B cell (primary cell): Measurements from ENCODE around the gene MAML3. TPM values are rescaled to one million over a fixed set of nuclear protein-coding genes. Genes with fewer than 3 reads are reported as not detected.

Experiments
- ATAC-seq: fragments of 200-7000 bp; cut with Tn5 transposase; one replicate; pipeline ENCODE4 v1.10.0; 2021; ENCODE audit warnings: low read depth, mild to moderate bottlenecking, moderate number of reproducible peaks, moderate library complexity
- CTCF ChIA-PET: fragments of 350-600 bp; sonication (Branson Sonifier 250); formaldehyde crosslinking; loops from one replicate; lab custom pipeline; 2021; ENCODE audit warnings: antibody characterized with exemption, inconsistent platforms; lab: Charles Lee
- POLR2A ChIA-PET: fragments of 350-600 bp; sonication (Branson Sonifier 250); formaldehyde crosslinking; loops from one replicate; lab custom pipeline; 2021; ENCODE audit warnings: antibody characterized with exemption; lab: Charles Lee
- DNase-seq: peaks from one replicate; pipeline ENCODE4 v3.0.0; 2013
- H2AFZ ChIP-seq: 2 replicates; pipeline ENCODE4 v1.6.1; 2012; ENCODE audit warnings: mild to moderate bottlenecking, low read depth, low read length; ENCODE audit not compliant: insufficient read depth, poor library complexity, severe bottlenecking
- H3K27ac ChIP-seq, 2 donors: 1 replicate in 1 of 2; 2 replicates in 1 of 2; pipeline ENCODE4 v1.5.1; 2012 to 2013; ENCODE audit warnings: low read length in 2 of 2, mild to moderate bottlenecking in 2 of 2, moderate library complexity in 1 of 2
- H3K27me3 ChIP-seq, 4 experiments: fragments of 200-600 bp in 1 of 4; sonication (generic) in 1 of 4; replicated peaks in 1 of 4; 1 replicate in 2 of 4; 2 replicates in 2 of 4; pipeline versions ENCODE4 v1.6.1 to v1.7.0; 2013 to 2016; ENCODE audit warnings: low read length in 3 of 4, mild to moderate bottlenecking in 2 of 4, mixed read lengths in 1 of 4, moderate library complexity in 1 of 4; ENCODE audit not compliant: insufficient read depth in 4 of 4, control insufficient read depth in 3 of 4; ENCODE audit errors: control extremely low read depth in 1 of 4
- H3K36me3 ChIP-seq, 2 experiments: replicated peaks in 1 of 2; 1 replicate in 1 of 2; 2 replicates in 1 of 2; pipeline versions ENCODE4 v1.6.1 to v1.7.1; 2013; ENCODE audit warnings: low read length in 1 of 2; ENCODE audit not compliant: insufficient read depth in 2 of 2, control insufficient read depth in 1 of 2; ENCODE audit errors: control extremely low read depth in 1 of 2, extremely low read depth in 1 of 2
- H3K4me1 ChIP-seq, 2 donors: fragments of 200-600 bp in 1 of 2; sonication (generic) in 1 of 2; 1 replicate in 1 of 2; 2 replicates in 1 of 2; pipeline versions ENCODE4 v1.5.1 to v1.6.1; 2013 to 2017; ENCODE audit warnings: low read length in 2 of 2; ENCODE audit not compliant: control insufficient read depth in 2 of 2, insufficient read depth in 2 of 2
- H3K4me2 ChIP-seq: replicated peaks from 2 replicates; pipeline ENCODE3; 2012; ENCODE audit warnings: mild to moderate bottlenecking, low read depth, low read length; ENCODE audit not compliant: poor library complexity, severe bottlenecking
- H3K4me3 ChIP-seq, 5 experiments: fragments of 200-600 bp in 1 of 5; sonication (generic) in 1 of 5; 1 replicate in 3 of 5; 2 replicates in 2 of 5; pipeline versions ENCODE4 v1.5.1 to v1.7.0; 2011 to 2016; ENCODE audit warnings: low read length in 4 of 5, mild to moderate bottlenecking in 4 of 5, low read depth in 2 of 5, control low read depth in 1 of 5, moderate library complexity in 1 of 5; ENCODE audit not compliant: insufficient read depth in 1 of 5; ENCODE audit errors: control extremely low read depth in 1 of 5, extremely low read depth in 1 of 5
- H3K79me2 ChIP-seq: fragments of 200-600 bp; sonication (generic); one replicate; pipeline ENCODE4 v1.6.0; 2016; ENCODE audit warnings: low read length; ENCODE audit not compliant: control insufficient read depth, insufficient read depth
- H3K9ac ChIP-seq: fragments of 200-600 bp; sonication (generic); 2 replicates; pipeline ENCODE4 v1.6.1; 2017; ENCODE audit warnings: mild to moderate bottlenecking, low read length, moderate library complexity
- H3K9me3 ChIP-seq, 3 donors: one replicate each; pipeline versions ENCODE4 v1.6.1 to v1.7.1; 2013; ENCODE audit warnings: low read length in 2 of 3; ENCODE audit not compliant: control insufficient read depth in 2 of 3, insufficient read depth in 1 of 3; ENCODE audit errors: control extremely low read depth in 1 of 3
- H4K20me1 ChIP-seq: 2 replicates; pipeline ENCODE4 v1.6.0; 2012; ENCODE audit warnings: mild to moderate bottlenecking, low read length; ENCODE audit not compliant: insufficient read depth, control insufficient read depth, poor library complexity, severe bottlenecking
- H3K27ac Mint-ChIP-seq: one replicate; pipeline ENCODE4 v1.8.0; 2021; ENCODE audit warnings: mixed read lengths
- H3K27me3 Mint-ChIP-seq: one replicate; pipeline ENCODE4 v1.8.0; 2021; ENCODE audit warnings: mixed read lengths
- H3K4me1 Mint-ChIP-seq: one replicate; pipeline ENCODE4 v1.8.0; 2021; ENCODE audit warnings: mixed read lengths
- H3K4me3 Mint-ChIP-seq: one replicate; pipeline ENCODE4 v1.8.0; 2021; ENCODE audit warnings: mixed read lengths
- H3K9me3 Mint-ChIP-seq: one replicate; pipeline ENCODE4 v1.8.0; 2022; ENCODE audit warnings: mixed read lengths; ENCODE audit not compliant: insufficient read depth
- CTCF ChIP-seq: fragments of 200-600 bp; IDR thresholded peaks from one replicate; pipeline ENCODE4 v1.8.0; 2022; ENCODE audit warnings: antibody characterized with exemption, mild to moderate bottlenecking
- EZH2 ChIP-seq: IDR thresholded peaks from 2 replicates; pipeline ENCODE4 v1.6.1; 2012; ENCODE audit warnings: borderline replicate concordance, low read depth, mild to moderate bottlenecking, moderate library complexity, low read length; ENCODE audit not compliant: insufficient read depth, poor library complexity, severe bottlenecking
- WGBS: methylation state at CpG from one replicate; pipeline ENCODE4 v1.1.5; 2013; ENCODE audit warnings: missing lambda C conversion rate; ENCODE audit not compliant: insufficient coverage; 5-methylcytosine and 5-hydroxymethylcytosine counted together
- intact Hi-C: fragments of 100-400 bp; cut with micrococcal nuclease; formaldehyde crosslinking; loops from one replicate; pipeline ENCODE4 v1.10.0; 2022
- polyA plus RNA-seq: library from polyadenylated mRNA; depleted of rRNA; stranded (reverse); fragments of >200 nt; gene quantifications from 2 replicates; pipeline ENCODE4 v1.2.3, GENCODE V29; 2012
- total RNA-seq, 2 donors: library from RNA; stranded (reverse); fragments of 120-200 nt in 1 of 2; gene quantifications; 1 replicate in 1 of 2; 2 replicates in 1 of 2; pipeline versions ENCODE4 v1.2.3 to v1.2.4, GENCODE V29; 2013 to 2022

MAML3 gene
- total and polyA plus RNA-seq, 2 donors (not counting 1 experiment from before 2014, with no cell fraction given) = 0.94 to 5.3 TPM

- CTCF ChIA-PET = interaction anchor here (0.9 to 4.4 kb wide), 9 partner anchors 11 to 1116 kb away, joined by 3 to 51 read pairs (median 4); no protein-coding TSS in a partner anchor
- Mint-ChIP-seq H3K27me3 (peaks cover 35% of the 10 kb centered on the region), H3K4me3 (peak overlapping the region; percentile 86), H3K27ac (no peak overlapping the region), H3K4me1 (peaks cover 17% of the 10 kb centered on the region), H3K9me3 (no peaks in the 10 kb centered on the region)
- DNase-seq (peak; percentile 86), ATAC-seq (peak; percentile 84)
- POLR2A ChIA-PET = no interaction called here
- no peaks in the 10 kb centered on the region for H4K20me1 ChIP-seq
- H3K27me3 ChIP-seq = peaks cover 0 to 27% (median 19%) of the 10 kb centered on the region in 4 experiments
- under 1% methylated on average over 39 of the region's 42 CpGs for WGBS
- H3K36me3 ChIP-seq = no peaks in the 10 kb centered on the region
- peak overlapping the region in 1 of 2 donors; percentile 48 for H3K27ac ChIP-seq
- no peaks in the 10 kb centered on the region for H3K9me3 ChIP-seq
- H3K9ac ChIP-seq = peak overlapping the region; percentile 64
- TF ChIP-seq EZH2 = no peak
- TF ChIP-seq CTCF = peak; percentile 72
- intact Hi-C loops = loop anchor here (1.0 to 2.0 kb wide), 4 partner anchors 278 to 625 kb away; no protein-coding TSS in a partner anchor
- H3K4me2 ChIP-seq = peak overlapping the region; percentile 79
- no peaks in the 10 kb centered on the region for H3K79me2 ChIP-seq
- peak overlapping the region; percentile 53 for H2AFZ ChIP-seq
- peak overlapping the region; percentile 33 to 78 (median 51) for H3K4me3 ChIP-seq
- peaks cover 17 to 23% of the 10 kb centered on the region in 2 donors for H3K4me1 ChIP-seq
These were observed 419.1 kb downstream of the MAML3 start for GRCh38 chr4:139734875-139735380.

GRCh38 chr4:139734201-139734874 lies 419.6 kb downstream of the MAML3 start:
- Histone ChIP-seq H3K27ac (no peak overlapping the region), H2AFZ (peak overlapping the region; percentile 53), H3K4me2 (peak overlapping the region; percentile 79), H3K79me2 (no peaks in the 10 kb centered on the region), H3K36me3 (no peaks in the 10 kb centered on the region), H4K20me1 (no peaks in the 10 kb centered on the region), H3K9me3 (no peaks in the 10 kb centered on the region), H3K4me1 (peaks cover 17 to 23% of the 10 kb centered on the region in 2 donors), H3K9ac (peak overlapping the region; percentile 64), H3K27me3 (peaks cover 0 to 27% (median 18%) of the 10 kb centered on the region in 4 experiments), H3K4me3 (peak overlapping the region; percentile 33 to 52 (median 50))
- 0% methylated on average over 8 of the region's 14 CpGs for WGBS
- no peak for TF ChIP-seq CTCF
- TF ChIP-seq EZH2 = no peak
- no peaks in the 10 kb centered on the region for H3K9me3 Mint-ChIP-seq
- DNase-seq (peak; percentile 15), ATAC-seq (no peak)
- peak overlapping the region; percentile 86 for H3K4me3 Mint-ChIP-seq
- H3K27ac Mint-ChIP-seq = no peak overlapping the region
- ChIA-PET CTCF (interaction anchor here (0.5 to 4.4 kb wide), 10 partner anchors 10 to 1117 kb away, joined by 3 to 51 read pairs (median 4); no protein-coding TSS in a partner anchor), POLR2A (no interaction called here)
- H3K4me1 Mint-ChIP-seq = peaks cover 17% of the 10 kb centered on the region
- peaks cover 35% of the 10 kb centered on the region for H3K27me3 Mint-ChIP-seq
- intact Hi-C loops = loop anchor here (1.0 to 2.0 kb wide), 3 partner anchors 416 to 626 kb away; no protein-coding TSS in a partner anchor
